C4-2B (cell line): Measurements from ENCODE around the gene OSTC.

Experiments
- H3K27ac ChIP-seq: fragments of 450-650 bp; 2 replicates; pipeline ENCODE4 v1.5.1; 2017
- CTCF ChIP-seq: fragments of 450-650 bp; conservative IDR thresholded peaks from 2 replicates; pipeline ENCODE4 v1.5.1; 2017; ENCODE audit warnings: mild to moderate bottlenecking
- ZFX ChIP-seq: fragments of 450-650 bp; IDR thresholded peaks from 2 replicates; pipeline ENCODE4 v1.6.1; 2017

The OSTC gene

GRCh38 chr4:108649863-108650211, 562 bp upstream of the OSTC start:
- TF ChIP-seq CTCF = 0 out of 2 replicates have a peak, but pooled peaks have one; percentile 10
- TF ChIP-seq ZFX = no peak
- H3K27ac ChIP-seq = peak overlapping the region; percentile 87

GRCh38 chr4:108651014-108651791, 804 bp downstream of the OSTC start:
- H3K27ac ChIP-seq = peak overlapping the region; percentile 87
- TF ChIP-seq ZFX = no peak

GRCh38 chr4:108662629-108663028, 12.2 kb downstream of the OSTC start:
- H3K27ac ChIP-seq = no peak overlapping the region
- TF ChIP-seq CTCF = no peak
- TF ChIP-seq ZFX = no peak

GRCh38 chr4:108674356-108674977, 24.1 kb downstream of the OSTC start:
- TF ChIP-seq ZFX (no peak), CTCF (no peak)

DNA sequence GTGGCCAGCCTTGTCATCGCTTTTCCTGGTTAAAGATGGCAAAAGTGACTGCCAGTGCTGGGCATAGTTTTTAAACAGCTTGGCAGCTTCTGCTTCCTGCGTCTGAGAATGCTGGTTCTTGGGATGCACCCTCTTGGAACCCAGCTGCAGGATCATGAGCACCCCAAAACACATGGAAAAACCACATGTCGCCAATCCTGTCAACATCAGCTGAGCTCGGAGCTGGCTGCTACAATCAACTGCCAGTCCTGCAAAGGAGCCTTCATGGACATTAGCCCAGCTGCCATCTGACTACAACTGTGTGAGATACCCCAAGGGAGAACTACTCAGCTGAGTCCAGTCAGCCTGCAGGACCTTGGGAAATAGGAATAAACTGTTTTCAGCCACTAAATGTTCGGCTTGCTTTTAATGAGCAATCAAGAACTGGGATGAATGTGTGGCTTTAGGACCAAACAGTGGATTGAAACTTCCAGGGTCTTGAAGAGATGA, 31.0 kb downstream of the OSTC start:
- no peak overlapping the region for H3K27ac ChIP-seq
- no peak for TF ChIP-seq CTCF
- no peak for TF ChIP-seq ZFX

More at GRCh38 chr4:108674356-108674977, 24.1 kb downstream of the OSTC start:
- H3K27ac ChIP-seq = no peak overlapping the region

- H3K27ac ChIP-seq = no peak overlapping the region
- TF ChIP-seq ZFX = no peak
- peak; percentile 66 for TF ChIP-seq CTCF
These were observed 33.1 kb downstream of the OSTC start for GRCh38 chr4:108683479-108683878.

DNA sequence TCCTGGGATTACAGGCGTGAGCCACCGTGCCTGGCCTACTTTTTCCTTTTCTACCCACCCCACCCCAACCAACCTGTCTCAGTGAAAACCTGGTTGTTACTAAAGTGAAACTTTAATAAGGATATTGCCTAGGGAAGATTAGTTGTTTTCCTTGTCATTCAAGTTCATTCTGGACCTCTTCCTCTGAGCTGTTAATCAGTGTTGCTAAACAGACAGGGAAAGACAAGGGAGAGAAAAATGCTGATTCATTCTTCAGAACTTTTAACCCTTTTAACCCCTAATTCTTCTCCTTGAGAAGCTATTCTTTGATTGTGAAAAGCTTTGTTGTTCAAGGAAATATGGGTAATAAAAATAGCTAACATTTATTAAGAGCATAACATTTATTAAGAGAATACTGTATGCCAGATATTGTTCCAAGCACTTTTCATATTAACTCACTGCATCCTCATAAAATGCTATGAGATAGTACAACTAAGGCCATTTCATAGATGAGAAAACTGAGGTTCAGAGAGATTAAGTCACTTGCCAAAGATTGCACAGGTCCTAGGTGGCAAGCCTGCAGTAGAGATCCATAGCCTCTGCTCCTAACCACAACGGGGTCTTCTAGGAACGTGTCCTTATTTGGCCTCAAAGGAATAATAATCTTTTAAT, 34.8 kb downstream of the OSTC start:
- TF ChIP-seq CTCF (no peak), ZFX (no peak)
- H3K27ac ChIP-seq = peak overlapping the region; percentile 12
